H1 (cell line): ENCODE data around the gene MCC. TPM values are rescaled to one million over a fixed set of nuclear protein-coding genes. Genes with fewer than 3 reads are reported as not detected.

ENCODE experiments used
- CTCF ChIA-PET: fragments of 300-600 bp; sonication (Branson Sonifier 250); formaldehyde crosslinking; loops from one replicate; lab custom pipeline; 2021; ENCODE audit not compliant: partially characterized antibody; lab: Charles Lee
- POLR2A ChIA-PET: fragments of 300-600 bp; sonication (Branson Sonifier 250); formaldehyde crosslinking; loops from one replicate; lab custom pipeline; 2021; ENCODE audit warnings: inconsistent platforms; ENCODE audit not compliant: partially characterized antibody; lab: Charles Lee
- DNase-seq, 2 experiments: peaks; one replicate each; pipeline versions ENCODE4 v3.0.0 to v3.0.0-alpha.2; 2010 to 2022; ENCODE audit warnings: low spot score in 2 of 2, low read depth in 1 of 2, mixed read lengths in 1 of 2
- FAIRE-seq: peaks from 2 replicates; lab custom pipeline; 2011; peaks lifted over from hg19 to GRCh38; lab: Jason Lieb, UNC
- H2AFZ ChIP-seq: 2 replicates; pipeline ENCODE4 v1.8.1; 2012; ENCODE audit warnings: low read length, inconsistent platforms
- H2AK5ac ChIP-seq: 2 replicates; pipeline ENCODE4 v1.6.1; 2013; ENCODE audit warnings: low read depth, low read length
- H2BK120ac ChIP-seq: replicated peaks from 2 replicates; pipeline ENCODE3; 2013; ENCODE audit warnings: low read depth, low read length, inconsistent platforms
- H2BK12ac ChIP-seq: 2 replicates; pipeline ENCODE4 v1.6.1; 2013; ENCODE audit warnings: low read depth, low read length
- H2BK15ac ChIP-seq: 2 replicates; pipeline ENCODE4 v1.6.1; 2013; ENCODE audit warnings: low read length
- H2BK20ac ChIP-seq: 2 replicates; pipeline ENCODE4 v1.6.1; 2013; ENCODE audit warnings: low read length
- H2BK5ac ChIP-seq: 2 replicates; pipeline ENCODE4 v1.6.1; 2013; ENCODE audit warnings: low read depth, low read length
- H3K14ac ChIP-seq: 2 replicates; pipeline ENCODE4 v1.6.1; 2013; ENCODE audit warnings: inconsistent platforms; ENCODE audit not compliant: insufficient read length
- H3K18ac ChIP-seq: 2 replicates; pipeline ENCODE4 v1.6.1; 2013; ENCODE audit warnings: low read length; ENCODE audit errors: extremely low read depth
- H3K23ac ChIP-seq: 2 replicates; pipeline ENCODE4 v1.6.1; 2013; ENCODE audit warnings: inconsistent platforms; ENCODE audit not compliant: insufficient read length
- H3K23me2 ChIP-seq: 2 replicates; pipeline ENCODE4 v1.6.1; 2013; ENCODE audit warnings: low read depth, low read length
- H3K27ac ChIP-seq: 2 replicates; pipeline ENCODE4 v1.6.1; 2011; ENCODE audit warnings: low read depth, low read length, inconsistent platforms
- H3K27me3 ChIP-seq, 4 experiments: replicated peaks in 1 of 4; 1 replicate in 1 of 4; 2 replicates in 3 of 4; pipeline versions ENCODE4 v1.6.1 to v1.8.1; 2011 to 2013; ENCODE audit warnings: low read length in 3 of 4, mild to moderate bottlenecking in 3 of 4, inconsistent platforms in 2 of 4, mixed read lengths in 2 of 4, moderate library complexity in 1 of 4; ENCODE audit not compliant: control insufficient read depth in 3 of 4, insufficient read depth in 3 of 4; ENCODE audit errors: extremely low read depth in 1 of 4
- H3K36me3 ChIP-seq, 4 experiments: 2 replicates each; pipeline versions ENCODE4 v1.6.1 to v1.8.1; 2011 to 2013; ENCODE audit warnings: mild to moderate bottlenecking in 4 of 4, low read length in 3 of 4, moderate library complexity in 2 of 4, control low read depth in 1 of 4, inconsistent platforms in 1 of 4; ENCODE audit not compliant: insufficient read depth in 4 of 4, control insufficient read depth in 2 of 4
- H3K4ac ChIP-seq: replicated peaks from 2 replicates; pipeline ENCODE3; 2013; ENCODE audit warnings: low read length, low read depth, mixed read lengths, inconsistent platforms; ENCODE audit not compliant: insufficient read length
- H3K4me1 ChIP-seq, 4 experiments: replicated peaks in 1 of 4; 1 replicate in 1 of 4; 2 replicates in 3 of 4; pipeline versions ENCODE4 v1.6.1 to v1.8.1; 2011 to 2013; ENCODE audit warnings: low read length in 3 of 4, inconsistent platforms in 2 of 4, mixed read lengths in 1 of 4; ENCODE audit not compliant: insufficient read depth in 4 of 4, control insufficient read depth in 3 of 4
- H3K4me2 ChIP-seq, 2 experiments: 2 replicates each; pipeline versions ENCODE4 v1.6.1 to v1.8.1; 2011 to 2013; ENCODE audit warnings: low read depth in 2 of 2, low read length in 2 of 2, control low read depth in 1 of 2, inconsistent platforms in 1 of 2, mild to moderate bottlenecking in 1 of 2; ENCODE audit not compliant: insufficient read depth in 1 of 2
- H3K4me3 ChIP-seq, 4 experiments: fragments of 200-600, 300-600 bp in 1 of 4; sonication (generic), shearing (Covaris generic), sonication (Bioruptor Twin) in 1 of 4; 2 replicates each; pipeline versions ENCODE4 v1.5.1 to v1.8.1; 2011 to 2016; ENCODE audit warnings: low read length in 4 of 4, low read depth in 3 of 4, control low read depth in 2 of 4, inconsistent platforms in 2 of 4, mild to moderate bottlenecking in 2 of 4, mixed read lengths in 1 of 4, moderate library complexity in 1 of 4; ENCODE audit not compliant: insufficient read depth in 2 of 4; ENCODE audit errors: extremely low read depth in 1 of 4
- H3K56ac ChIP-seq: replicated peaks from 2 replicates; pipeline ENCODE3; 2013; ENCODE audit warnings: low read depth, mild to moderate bottlenecking, mixed read lengths, low read length, inconsistent platforms; ENCODE audit not compliant: insufficient read length
- H3K79me1 ChIP-seq: 2 replicates; pipeline ENCODE4 v1.6.1; 2013; ENCODE audit warnings: low read depth, low read length, control low read depth
- H3K79me2 ChIP-seq, 2 experiments: 2 replicates each; pipeline versions ENCODE4 v1.6.1 to v1.8.1; 2012 to 2013; ENCODE audit warnings: low read length in 2 of 2, mild to moderate bottlenecking in 2 of 2, inconsistent platforms in 1 of 2; ENCODE audit not compliant: insufficient read depth in 2 of 2, control insufficient read depth in 1 of 2
- H3K9ac ChIP-seq, 4 experiments: replicated peaks in 1 of 4; 1 replicate in 1 of 4; 2 replicates in 3 of 4; pipeline versions ENCODE4 v1.6.1 to v1.8.1; 2011 to 2013; ENCODE audit warnings: low read depth in 3 of 4, low read length in 3 of 4, control low read depth in 2 of 4, mild to moderate bottlenecking in 2 of 4, moderate library complexity in 2 of 4, inconsistent platforms in 1 of 4; ENCODE audit errors: extremely low read depth in 1 of 4
- H3K9me3 ChIP-seq, 2 experiments: 2 replicates each; pipeline versions ENCODE4 v1.6.1 to v1.8.1; 2012 to 2013; ENCODE audit warnings: mild to moderate bottlenecking in 2 of 2, moderate library complexity in 2 of 2, control low read depth in 1 of 2, inconsistent platforms in 1 of 2, low read depth in 1 of 2, low read length in 1 of 2, mixed read lengths in 1 of 2; ENCODE audit not compliant: insufficient read depth in 2 of 2
- H4K20me1 ChIP-seq, 2 experiments: replicated peaks in 1 of 2; 2 replicates each; pipeline versions ENCODE3 to v1.8.1; 2011 to 2013; ENCODE audit warnings: inconsistent platforms in 2 of 2, low read length in 2 of 2, mild to moderate bottlenecking in 1 of 2; ENCODE audit not compliant: insufficient read depth in 2 of 2, control insufficient read depth in 1 of 2
- H4K5ac ChIP-seq: 2 replicates; pipeline ENCODE4 v1.6.1; 2013; ENCODE audit warnings: low read length, low read depth, mixed read lengths, inconsistent platforms; ENCODE audit not compliant: insufficient read length
- H4K8ac ChIP-seq: 2 replicates; pipeline ENCODE4 v1.8.0; 2013; ENCODE audit warnings: mild to moderate bottlenecking, moderate library complexity, low read length, inconsistent platforms; ENCODE audit not compliant: insufficient read depth; ENCODE audit errors: extremely low read depth
- H4K91ac ChIP-seq: replicated peaks from 2 replicates; pipeline ENCODE3; 2013; ENCODE audit warnings: low read length, mixed read lengths, inconsistent platforms; ENCODE audit not compliant: insufficient read length
- CTBP2 ChIP-seq: IDR thresholded peaks from 2 replicates; pipeline ENCODE4 v1.7.0; 2011; ENCODE audit warnings: borderline replicate concordance, mild to moderate bottlenecking, moderate library complexity, mixed read lengths, low read length; ENCODE audit not compliant: insufficient read depth, insufficient read length
- EZH2 ChIP-seq: fragments of 200-600 bp; sonication (generic); IDR thresholded peaks from 2 replicates; pipeline ENCODE4 v1.7.1; 2012; ENCODE audit warnings: low read depth, mild to moderate bottlenecking, moderate library complexity, low read length, inconsistent platforms; ENCODE audit not compliant: severe bottlenecking
- RAD21 ChIP-seq, 2 experiments: IDR thresholded peaks in 1 of 2; conservative IDR thresholded peaks in 1 of 2; 2 replicates each; pipeline ENCODE4 v1.6.1; 2011; ENCODE audit warnings: low read depth in 2 of 2, low read length in 2 of 2, improper control_type of control experiment in 1 of 2, inconsistent platforms in 1 of 2, mild to moderate bottlenecking in 1 of 2, moderate library complexity in 1 of 2
- RBBP5 ChIP-seq: IDR thresholded peaks from 2 replicates; pipeline ENCODE4 v1.7.1; 2012; ENCODE audit warnings: low read depth, mild to moderate bottlenecking, inconsistent platforms, low read length, moderate library complexity, borderline replicate concordance
- SIX5 ChIP-seq: IDR thresholded peaks from 2 replicates; pipeline ENCODE4 v1.6.1; 2011; ENCODE audit warnings: mild to moderate bottlenecking, low read depth, low read length
- TAF1 ChIP-seq: IDR thresholded peaks from 2 replicates; pipeline ENCODE4 v1.6.1; 2011; ENCODE audit warnings: mild to moderate bottlenecking, low read depth, low read length
- TCF12 ChIP-seq: IDR thresholded peaks from 2 replicates; pipeline ENCODE4 v1.6.1; 2011; ENCODE audit warnings: low read depth, mild to moderate bottlenecking, low read length
- WGBS, 2 experiments: shearing (Covaris generic) in 1 of 2; methylation state at CpG; one replicate each; pipeline versions ENCODE4 v1.1.6 to v1.1.7; 2013 to 2015; ENCODE audit warnings: low lambda C conversion rate in 2 of 2, mixed read lengths in 2 of 2, inconsistent platforms in 1 of 2, low coverage in 1 of 2, missing lambda C conversion rate in 1 of 2; ENCODE audit not compliant: insufficient replicate concordance in 2 of 2, insufficient coverage in 1 of 2, insufficient read length in 1 of 2; ENCODE audit errors: extremely low coverage in 1 of 2, missing lambda C conversion rate in 1 of 2; 5-methylcytosine and 5-hydroxymethylcytosine counted together
- polyA plus RNA-seq, 7 experiments: library from polyadenylated mRNA; depleted of rRNA in 3 of 7; stranded (reverse) in 5 of 7; unstranded in 2 of 7; fragments of >200 nt in 5 of 7; fragments of 200-250 nt in 2 of 7; gene quantifications; 1 replicate in 5 of 7; 2 replicates in 1 of 7; 4 replicates in 1 of 7; pipeline versions ENCODE4 v1.2.1 to v1.2.3, GENCODE V29; 2011 to 2013; ENCODE audit warnings: missing spikeins in 2 of 7, mixed read lengths in 2 of 7
- total RNA-seq: library from RNA; stranded (reverse); fragmentation: NEBNext Ultra II Directional; extraction: Animal tissue kit (Norgen Biotek cat#: 25700); gene quantifications from 2 replicates; pipeline ENCODE4 v1.2.1, GENCODE V29; 2021
- TF ChIP-seq, protein P1 (sequence below), 3 experiments: IDR thresholded peaks; 1 replicate in 2 of 3; 2 replicates in 1 of 3; pipeline versions ENCODE4 v1.5.1 to v1.6.1; 2011; ENCODE audit warnings: low read length in 3 of 3, mild to moderate bottlenecking in 3 of 3, inconsistent platforms in 2 of 3, low read depth in 1 of 3, moderate library complexity in 1 of 3; ENCODE audit not compliant: insufficient read depth in 1 of 3; ENCODE audit errors: control extremely low read depth in 1 of 3

MCC gene
- total and polyA plus RNA-seq, 2 of the 8 experiments (the other 6 are each of a cell fraction or from before 2014, with no cell fraction given): 2.6 to 18.3 TPM

DNA sequence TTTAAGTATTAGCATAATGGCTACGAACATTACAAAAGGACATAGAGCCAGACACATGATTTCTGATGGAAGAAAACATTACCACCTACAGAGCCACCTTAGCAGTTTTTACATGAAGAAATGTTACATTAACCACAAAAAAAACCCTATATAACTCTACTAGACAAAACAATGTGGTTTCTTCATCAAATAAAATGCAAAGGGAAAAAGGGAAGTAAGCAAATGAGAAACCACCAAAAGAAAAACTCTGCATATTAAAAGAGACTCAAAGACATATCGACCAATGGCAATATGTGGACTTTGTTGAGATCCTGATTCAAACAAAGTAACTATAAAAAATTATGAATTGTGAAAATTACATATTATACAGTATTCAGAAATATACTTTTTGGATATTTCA, 186.1 kb downstream of the MCC start:
- Histone ChIP-seq H2AK5ac (no peak overlapping the region), H3K9me3 (no peaks in the 10 kb centered on the region), H2BK12ac (no peak overlapping the region), H3K18ac (no peak overlapping the region), H2AFZ (no peak overlapping the region), H2BK20ac (no peak overlapping the region), H3K23ac (no peak overlapping the region), H3K27me3 (no peaks in the 10 kb centered on the region), H2BK15ac (no peak overlapping the region), H3K4me1 (no peaks in the 10 kb centered on the region; a peak in 1 of 7 replicates), H2BK120ac (no peak overlapping the region), H3K4me3 (no peak overlapping the region), H4K8ac (no peak overlapping the region), H3K79me1 (no peaks in the 10 kb centered on the region), H3K27ac (no peak overlapping the region), H3K9ac (no peak overlapping the region), H3K4ac (no peak overlapping the region), H3K56ac (no peak overlapping the region), H3K79me2 (no peaks in the 10 kb centered on the region), H3K4me2 (no peak overlapping the region), H4K5ac (no peak overlapping the region), H3K14ac (no peak overlapping the region), H3K36me3 (no peaks in the 10 kb centered on the region), H4K91ac (no peak overlapping the region), H4K20me1 (no peaks in the 10 kb centered on the region), H3K23me2 (no peaks in the 10 kb centered on the region), H2BK5ac (no peak overlapping the region)
- DNase-seq (no peak), FAIRE-seq (no peak)
- CTCF ChIA-PET: interaction anchor here (0.6 kb wide), 1 partner anchor 68 kb away, joined by 3 read pairs; no protein-coding TSS in a partner anchor
- POLR2A ChIA-PET: no interaction called here
- TF ChIP-seq RBBP5: no peak
- TF ChIP-seq CTBP2: no peak
- no peak for TF ChIP-seq RAD21 (IDR thresholded peaks at IDR 0.05 in 1 of 2, conservative IDR thresholded peaks at IDR 0.05 in 1 of 2; ENCODE audit: low read depth in 2 of 2, low read length in 2 of 2)
- no peak for TF ChIP-seq TAF1
- TF ChIP-seq, protein P1, sequence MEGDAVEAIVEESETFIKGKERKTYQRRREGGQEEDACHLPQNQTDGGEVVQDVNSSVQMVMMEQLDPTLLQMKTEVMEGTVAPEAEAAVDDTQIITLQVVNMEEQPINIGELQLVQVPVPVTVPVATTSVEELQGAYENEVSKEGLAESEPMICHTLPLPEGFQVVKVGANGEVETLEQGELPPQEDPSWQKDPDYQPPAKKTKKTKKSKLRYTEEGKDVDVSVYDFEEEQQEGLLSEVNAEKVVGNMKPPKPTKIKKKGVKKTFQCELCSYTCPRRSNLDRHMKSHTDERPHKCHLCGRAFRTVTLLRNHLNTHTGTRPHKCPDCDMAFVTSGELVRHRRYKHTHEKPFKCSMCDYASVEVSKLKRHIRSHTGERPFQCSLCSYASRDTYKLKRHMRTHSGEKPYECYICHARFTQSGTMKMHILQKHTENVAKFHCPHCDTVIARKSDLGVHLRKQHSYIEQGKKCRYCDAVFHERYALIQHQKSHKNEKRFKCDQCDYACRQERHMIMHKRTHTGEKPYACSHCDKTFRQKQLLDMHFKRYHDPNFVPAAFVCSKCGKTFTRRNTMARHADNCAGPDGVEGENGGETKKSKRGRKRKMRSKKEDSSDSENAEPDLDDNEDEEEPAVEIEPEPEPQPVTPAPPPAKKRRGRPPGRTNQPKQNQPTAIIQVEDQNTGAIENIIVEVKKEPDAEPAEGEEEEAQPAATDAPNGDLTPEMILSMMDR (IDR thresholded peaks at IDR 0.05; ENCODE audit: control extremely low read depth in 1 of 3, insufficient read depth in 1 of 3, low read depth in 1 of 3, low read length in 3 of 3): no peak
- TF ChIP-seq EZH2: no peak
- no peak for TF ChIP-seq SIX5
- TF ChIP-seq TCF12: no peak
- WGBS, 2 experiments: 97% methylated on average over 2 of the region's 2 CpGs; no CpG with 5 or more reads in 1 of the 2 experiments
